Measurements from ENCODE around the gene NMUR1.
A peak's percentile ranks its signal among the peaks of the same experiment; 100 is the strongest.

NMUR1 gene

GRCh38 chr2:231552752-231553151 lies 22.5 kb upstream of the NMUR1 start:
- DNase-seq, result no peak

GRCh38 chr2:231549446-231550239 lies 19.4 kb upstream of the NMUR1 start:
- DNase-seq, result no peak

GRCh38 chr2:231548752-231549151 lies 18.5 kb upstream of the NMUR1 start:
- DNase-seq, result no peak

GRCh38 chr2:231547315-231548110 lies 17.3 kb upstream of the NMUR1 start:
- DNase-seq, result no peak

- no peak for DNase-seq
Measured at GRCh38 chr2:231546014-231546715, 15.9 kb upstream of the NMUR1 start.

GRCh38 chr2:231545105-231545902 lies 15.1 kb upstream of the NMUR1 start:
- DNase-seq, result peak; percentile 15

GRCh38 chr2:231542136-231542535 lies 11.9 kb upstream of the NMUR1 start:
- no peak for DNase-seq

GRCh38 chr2:231541645-231542044 lies 11.4 kb upstream of the NMUR1 start:
- no peak for DNase-seq

GRCh38 chr2:231539991-231540390 lies 9.7 kb upstream of the NMUR1 start:
- no peak for DNase-seq

GRCh38 chr2:231535961-231536360 lies 5.7 kb upstream of the NMUR1 start:
- DNase-seq, result no peak

- no peak for DNase-seq
Measured at GRCh38 chr2:231533777-231534125, 3.5 kb upstream of the NMUR1 start.

- no peak for DNase-seq
Measured at GRCh38 chr2:231533086-231533776, 3.0 kb upstream of the NMUR1 start.

GRCh38 chr2:231532756-231533035 lies 2.5 kb upstream of the NMUR1 start:
- DNase-seq, result no peak

GRCh38 chr2:231531883-231532755 lies 1.9 kb upstream of the NMUR1 start:
- DNase-seq, result peak; percentile 47

GRCh38 chr2:231531466-231531865 lies 1.2 kb upstream of the NMUR1 start:
- DNase-seq, result no peak

GRCh38 chr2:231528636-231529030 lies 1.6 kb downstream of the NMUR1 start:
- no peak for DNase-seq

GRCh38 chr2:231527955-231528635 lies 2.1 kb downstream of the NMUR1 start:
- no peak for DNase-seq

- no peak for DNase-seq
Measured at GRCh38 chr2:231527091-231527395, 3.2 kb downstream of the NMUR1 start.

GRCh38 chr2:231526341-231527090 lies 3.7 kb downstream of the NMUR1 start:
- DNase-seq, result no peak
